Peyer's patch (tissue), 4 donors: ENCODE measurements around the gene GPC5.

Experiments used
- POLR2A ChIP-seq, 2 donors: fragments of 450-650 bp; IDR thresholded peaks; one replicate each; pipeline ENCODE4 v1.5.1; 2017; ENCODE audit warnings: antibody characterized with exemption in 2 of 2, mild to moderate bottlenecking in 2 of 2, moderate library complexity in 2 of 2
- TF ChIP-seq, protein P1 (sequence below), 6 experiments: fragments of 450-650 bp in 4 of 6; fragments of 200-600 bp in 2 of 6; sonication (generic) in 1 of 6; IDR thresholded peaks; one replicate each; pipeline ENCODE4 v1.5.1; 2017 to 2019; ENCODE audit warnings: antibody characterized with exemption in 6 of 6, mild to moderate bottlenecking in 3 of 6, moderate library complexity in 1 of 6

DNA sequence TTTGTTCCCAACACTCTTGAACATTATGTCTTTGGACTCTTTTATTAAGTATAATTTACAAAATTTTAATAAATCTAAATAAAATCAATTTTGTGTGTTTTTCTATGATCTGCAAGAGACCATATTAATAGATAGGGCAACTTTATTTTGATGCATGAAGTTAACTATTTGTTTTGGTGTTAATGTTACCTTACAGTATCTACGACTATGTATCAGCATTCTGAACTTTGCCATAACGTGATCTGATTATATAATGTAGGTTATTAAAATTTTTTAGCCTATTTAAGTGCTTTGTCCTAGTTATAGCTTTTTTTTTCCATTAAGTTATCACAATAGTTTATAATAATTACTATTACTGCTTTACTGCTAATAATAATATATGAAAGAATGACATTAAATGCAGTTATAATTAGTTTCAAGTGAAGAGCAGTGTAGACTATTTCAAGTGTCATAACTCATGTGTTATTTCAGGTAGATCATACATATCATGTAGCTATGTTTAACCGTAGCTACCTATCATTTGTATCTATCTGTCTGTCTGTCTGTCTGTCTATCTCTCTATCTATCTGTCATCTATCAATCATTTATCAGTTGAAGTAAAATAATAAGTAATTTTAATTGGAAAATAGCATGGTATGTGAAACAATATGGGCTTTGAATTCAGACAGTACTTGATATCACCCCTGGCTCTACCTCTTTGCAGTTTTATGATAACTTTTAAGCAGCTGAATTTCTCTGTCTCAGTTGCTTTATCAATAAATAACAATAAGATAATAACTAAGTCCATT, 229.7 kb downstream of the GPC5 start:
- no peak for TF ChIP-seq POLR2A (IDR thresholded peaks at IDR 0.05)
- TF ChIP-seq, protein P1, sequence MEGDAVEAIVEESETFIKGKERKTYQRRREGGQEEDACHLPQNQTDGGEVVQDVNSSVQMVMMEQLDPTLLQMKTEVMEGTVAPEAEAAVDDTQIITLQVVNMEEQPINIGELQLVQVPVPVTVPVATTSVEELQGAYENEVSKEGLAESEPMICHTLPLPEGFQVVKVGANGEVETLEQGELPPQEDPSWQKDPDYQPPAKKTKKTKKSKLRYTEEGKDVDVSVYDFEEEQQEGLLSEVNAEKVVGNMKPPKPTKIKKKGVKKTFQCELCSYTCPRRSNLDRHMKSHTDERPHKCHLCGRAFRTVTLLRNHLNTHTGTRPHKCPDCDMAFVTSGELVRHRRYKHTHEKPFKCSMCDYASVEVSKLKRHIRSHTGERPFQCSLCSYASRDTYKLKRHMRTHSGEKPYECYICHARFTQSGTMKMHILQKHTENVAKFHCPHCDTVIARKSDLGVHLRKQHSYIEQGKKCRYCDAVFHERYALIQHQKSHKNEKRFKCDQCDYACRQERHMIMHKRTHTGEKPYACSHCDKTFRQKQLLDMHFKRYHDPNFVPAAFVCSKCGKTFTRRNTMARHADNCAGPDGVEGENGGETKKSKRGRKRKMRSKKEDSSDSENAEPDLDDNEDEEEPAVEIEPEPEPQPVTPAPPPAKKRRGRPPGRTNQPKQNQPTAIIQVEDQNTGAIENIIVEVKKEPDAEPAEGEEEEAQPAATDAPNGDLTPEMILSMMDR (IDR thresholded peaks at IDR 0.05): no peak
